Measurements from ENCODE around the gene CCDC167. TPM values are rescaled to one million over a fixed set of nuclear protein-coding genes. Genes with fewer than 3 reads are reported as not detected.

The CCDC167 gene
- total and polyA plus RNA-seq, 2 of the 8 experiments (the other 6 are each of a cell fraction or from before 2014, with no cell fraction given): 11.0 to 26.5 TPM

DNA sequence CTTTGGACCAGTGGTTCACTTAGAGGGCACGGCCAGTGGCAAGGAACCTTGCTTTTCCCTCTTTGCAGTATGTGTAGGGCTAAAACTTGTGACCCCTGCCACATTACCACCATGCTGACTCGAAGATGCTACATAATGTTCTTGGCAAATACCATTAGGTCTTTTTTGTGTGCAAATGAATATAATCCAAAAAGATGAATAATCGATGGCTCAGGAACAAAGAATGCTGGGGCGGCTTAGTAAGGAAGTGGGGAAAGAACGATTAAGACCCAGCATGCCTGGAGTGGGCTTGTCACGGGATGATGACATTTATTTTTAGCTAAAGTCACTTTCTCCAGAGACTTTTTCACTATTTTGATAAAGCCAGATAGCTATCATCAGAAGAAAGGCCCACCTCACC is 43.6 kb downstream of the CCDC167 start:
- ChIA-PET POLR2A (ENCODE audit: partially characterized antibody) (no interaction called here), CTCF (ENCODE audit: partially characterized antibody) (interaction anchor here (0.8 to 1.6 kb wide), 2 partner anchors 24 to 110 kb away, joined by 3 to 6 read pairs; no protein-coding TSS in a partner anchor)
- Histone ChIP-seq H3K4me2 (ENCODE audit: insufficient read depth in 1 of 2, low read depth in 2 of 2, low read length in 2 of 2) (no peak overlapping the region), H3K79me1 (ENCODE audit: low read depth, low read length) (no peaks in the 10 kb centered on the region; the same call in 1 of the 2 replicates), H3K4me1 (replicated peaks in 1 of 4; ENCODE audit: control insufficient read depth in 3 of 4, insufficient read depth in 4 of 4, low read length in 3 of 4) (peaks cover 0 to 6% (median 0%) of the 10 kb centered on the region in 4 experiments; a peak in 3 of 7 replicates), H2BK120ac (replicated peaks; ENCODE audit: low read depth, low read length) (no peak overlapping the region), H3K23ac (ENCODE audit: insufficient read length) (no peak overlapping the region), H3K27me3 (replicated peaks in 1 of 4; ENCODE audit: control insufficient read depth in 3 of 4, extremely low read depth in 1 of 4, insufficient read depth in 3 of 4, low read length in 3 of 4) (no peaks in the 10 kb centered on the region), H3K36me3 (ENCODE audit: control insufficient read depth in 2 of 4, insufficient read depth in 4 of 4, low read length in 3 of 4) (peaks cover 9 to 28% (median 20%) of the 10 kb centered on the region in 4 experiments), H4K20me1 (replicated peaks in 1 of 2; ENCODE audit: control insufficient read depth in 1 of 2, insufficient read depth in 2 of 2, low read length in 2 of 2) (peaks cover 0 to 2% of the 10 kb centered on the region in 2 experiments), H4K5ac (ENCODE audit: insufficient read length, low read depth, low read length) (no peak overlapping the region), H3K23me2 (ENCODE audit: low read depth, low read length) (no peaks in the 10 kb centered on the region), H2AK5ac (ENCODE audit: low read depth, low read length) (no peak overlapping the region), H3K18ac (ENCODE audit: extremely low read depth, low read length) (no peak overlapping the region), H3K27ac (ENCODE audit: low read depth, low read length) (no peak overlapping the region), H2AFZ (ENCODE audit: low read length) (no peak overlapping the region), H2BK5ac (ENCODE audit: low read depth, low read length) (no peak overlapping the region), H3K56ac (replicated peaks; ENCODE audit: insufficient read length, low read depth, low read length) (no peak overlapping the region), H2BK12ac (ENCODE audit: low read depth, low read length) (no peak overlapping the region), H2BK15ac (ENCODE audit: low read length) (no peak overlapping the region), H3K14ac (ENCODE audit: insufficient read length) (no peak overlapping the region), H4K91ac (replicated peaks; ENCODE audit: insufficient read length, low read length) (no peak overlapping the region), H3K9me3 (ENCODE audit: insufficient read depth in 2 of 2, low read depth in 1 of 2, low read length in 1 of 2) (no peaks in the 10 kb centered on the region), H2BK20ac (ENCODE audit: low read length) (no peak overlapping the region), H3K9ac (replicated peaks in 1 of 4; ENCODE audit: extremely low read depth in 1 of 4, low read depth in 3 of 4, low read length in 3 of 4) (no peak overlapping the region), H3K4ac (replicated peaks; ENCODE audit: insufficient read length, low read depth, low read length) (no peak overlapping the region), H4K8ac (ENCODE audit: extremely low read depth, insufficient read depth, low read length) (no peak overlapping the region), H3K79me2 (ENCODE audit: control insufficient read depth in 1 of 2, insufficient read depth in 2 of 2, low read length in 2 of 2) (no peaks in the 10 kb centered on the region), H3K4me3 (ENCODE audit: extremely low read depth in 1 of 4, insufficient read depth in 2 of 4, low read depth in 3 of 4, low read length in 4 of 4) (no peak overlapping the region)
- 90% methylated on average over 6 of the region's 6 CpGs; no CpG with 5 or more reads in 1 of the 2 experiments for WGBS, 2 experiments (ENCODE audit: extremely low coverage in 1 of 2, insufficient coverage in 1 of 2, insufficient read length in 1 of 2, insufficient replicate concordance in 2 of 2, low coverage in 1 of 2, low lambda C conversion rate in 2 of 2, missing lambda C conversion rate in 1 of 2)
- FAIRE-seq (no peak), DNase-seq (ENCODE audit: low read depth in 1 of 2, low spot score in 2 of 2) (no peak)
- TF ChIP-seq GTF2F1 (IDR thresholded peaks at IDR 0.05; ENCODE audit: borderline replicate concordance, low read depth, low read length) (no peak), SRF (IDR thresholded peaks at IDR 0.05; ENCODE audit: low read depth, low read length) (no peak), RXRA (IDR thresholded peaks at IDR 0.05; ENCODE audit: insufficient read depth, low read depth, low read length) (no peak), RNF2 (IDR thresholded peaks at IDR 0.05; ENCODE audit: borderline replicate concordance, low read depth, low read length, missing control alignments, poor library complexity, severe bottlenecking) (no peak), CHD2 (IDR thresholded peaks at IDR 0.05; ENCODE audit: low read length) (no peak), KDM5A (IDR thresholded peaks at IDR 0.05; ENCODE audit: low read length) (no peak), TEAD4 (IDR thresholded peaks at IDR 0.05; ENCODE audit: low read depth, low read length) (no peak), SIRT6 (IDR thresholded peaks at IDR 0.05; ENCODE audit: low read length) (no peak), MAFK (IDR thresholded peaks at IDR 0.05; ENCODE audit: low read depth, low read length) (no peak), NRF1 (IDR thresholded peaks at IDR 0.05; ENCODE audit: low read depth, low read length) (no peak), TAF7 (optimal IDR thresholded peaks at IDR 0.05; ENCODE audit: borderline replicate concordance, low read depth, low read length) (no peak), RFX5 (IDR thresholded peaks at IDR 0.05; ENCODE audit: borderline replicate concordance, low read depth, low read length) (no peak), CBX8 (IDR thresholded peaks at IDR 0.05; ENCODE audit: borderline replicate concordance, low read depth, low read length) (no peak), BCL11A (IDR thresholded peaks at IDR 0.05; ENCODE audit: low read depth in 2 of 2, low read length in 2 of 2) (no peak), SAP30 (IDR thresholded peaks at IDR 0.05; ENCODE audit: insufficient read depth, insufficient replicate concordance, low read length) (no peak)
